SKM-1 (cell line): Measurements from ENCODE around the gene PAX5.
"Not testable (repeated sequence)": the region's sequence is repeated elsewhere in the genome, so short reads cannot be mapped to it uniquely, and the experiment has no call there.

Source experiments
- DNase-seq: peaks from one replicate; lab custom pipeline; 2025; ENCODE audit not compliant: unreplicated experiment; lab: John Stamatoyannopoulos, UW

PAX5 gene

GRCh38 chr9:36882594-36882993 lies 151.5 kb downstream of the PAX5 start:
- DNase-seq, result no peak

- DNase-seq, result no peak
These were observed 152.2 kb downstream of the PAX5 start for GRCh38 chr9:36881743-36882441.

GRCh38 chr9:36881316-36881715 lies 152.8 kb downstream of the PAX5 start:
- no peak for DNase-seq

- DNase-seq, result no peak
These were observed 154.0 kb downstream of the PAX5 start for GRCh38 chr9:36880075-36880474.

- no peak for DNase-seq
These were observed 154.8 kb downstream of the PAX5 start for GRCh38 chr9:36878986-36879982.

GRCh38 chr9:36877239-36877638 lies 156.8 kb downstream of the PAX5 start:
- DNase-seq, result no peak

- DNase-seq, result no peak
These were observed 158.0 kb downstream of the PAX5 start for GRCh38 chr9:36876056-36876455.

- DNase-seq, result no peak
These were observed 159.1 kb downstream of the PAX5 start for GRCh38 chr9:36874921-36875320.

GRCh38 chr9:36874261-36874660 lies 159.8 kb downstream of the PAX5 start:
- DNase-seq, result no peak

- peak; percentile 39 for DNase-seq
These were observed 160.7 kb downstream of the PAX5 start for GRCh38 chr9:36873247-36873875.

GRCh38 chr9:36872641-36873040 lies 161.4 kb downstream of the PAX5 start:
- DNase-seq, result no peak

GRCh38 chr9:36871606-36872005 lies 162.5 kb downstream of the PAX5 start:
- no peak for DNase-seq

GRCh38 chr9:36870960-36871359 lies 163.1 kb downstream of the PAX5 start:
- no peak for DNase-seq

- not testable (repeated sequence) for DNase-seq
These were observed 164.5 kb downstream of the PAX5 start for GRCh38 chr9:36869605-36870004.

GRCh38 chr9:36868586-36869282 lies 165.3 kb downstream of the PAX5 start:
- DNase-seq, result no peak

GRCh38 chr9:36867672-36868471 lies 166.2 kb downstream of the PAX5 start:
- no peak for DNase-seq

GRCh38 chr9:36867241-36867640 lies 166.8 kb downstream of the PAX5 start:
- DNase-seq, result no peak

GRCh38 chr9:36866840-36867239 lies 167.2 kb downstream of the PAX5 start:
- DNase-seq, result no peak

- no peak for DNase-seq
These were observed 168.1 kb downstream of the PAX5 start for GRCh38 chr9:36865731-36866635.
